HG03432 (cell line): ENCODE measurements around the gene ICE1.
A peak's percentile ranks its signal among the peaks of the same experiment; 100 is the strongest.
"Not testable (repeated sequence)": the region's sequence is repeated elsewhere in the genome, so short reads cannot be mapped to it uniquely, and the experiment has no call there.

Experiments
- ATAC-seq: cut with Tn5 transposase; IDR thresholded peaks from one replicate; pipeline ENCODE4 v1.9.1; 2021; ENCODE audit warnings: mild to moderate bottlenecking, moderate library complexity; ENCODE audit not compliant: unreplicated experiment

ICE1 gene

DNA sequence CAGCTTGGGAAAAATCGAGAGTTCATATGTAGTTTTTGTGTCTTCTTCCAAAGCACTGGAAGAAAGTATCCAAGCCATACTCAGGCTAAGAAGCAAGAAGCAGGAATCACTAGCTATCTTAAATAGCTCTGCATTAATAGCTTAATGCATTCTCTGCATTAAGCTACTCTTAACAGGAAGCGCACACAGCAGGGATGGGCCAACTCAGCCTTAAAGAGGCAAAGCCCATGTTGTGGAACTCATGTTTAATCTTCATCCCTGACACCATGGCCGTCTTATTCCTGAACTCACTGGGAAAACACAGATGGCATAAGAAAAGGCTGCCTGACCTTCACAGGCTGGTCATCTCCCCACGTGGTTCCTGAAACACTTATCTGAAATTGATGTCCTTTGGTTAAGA lies 18.7 kb upstream of the ICE1 start:
- ATAC-seq = no peak

GRCh38 chr5:5404381-5404780 lies 18.1 kb upstream of the ICE1 start:
- ATAC-seq = no peak

DNA sequence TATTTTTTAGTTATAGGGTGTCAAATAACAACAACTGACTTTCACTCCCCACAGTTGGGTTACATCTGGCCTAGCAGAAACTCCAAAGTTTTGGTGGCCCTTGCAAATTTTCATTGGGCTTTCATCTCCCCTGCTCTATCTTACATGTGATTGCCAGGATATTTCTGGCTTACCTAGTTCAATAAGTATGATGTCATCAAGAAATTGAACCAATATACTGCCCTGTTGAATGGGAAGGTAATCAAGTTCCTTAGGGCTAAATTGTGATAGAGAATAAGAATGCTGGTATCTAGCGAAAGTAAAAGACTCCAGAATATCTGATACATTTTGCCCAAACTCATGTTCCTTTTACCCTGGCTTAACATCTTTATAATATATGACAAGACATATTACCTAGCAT lies 17.0 kb upstream of the ICE1 start:
- no peak for ATAC-seq

DNA sequence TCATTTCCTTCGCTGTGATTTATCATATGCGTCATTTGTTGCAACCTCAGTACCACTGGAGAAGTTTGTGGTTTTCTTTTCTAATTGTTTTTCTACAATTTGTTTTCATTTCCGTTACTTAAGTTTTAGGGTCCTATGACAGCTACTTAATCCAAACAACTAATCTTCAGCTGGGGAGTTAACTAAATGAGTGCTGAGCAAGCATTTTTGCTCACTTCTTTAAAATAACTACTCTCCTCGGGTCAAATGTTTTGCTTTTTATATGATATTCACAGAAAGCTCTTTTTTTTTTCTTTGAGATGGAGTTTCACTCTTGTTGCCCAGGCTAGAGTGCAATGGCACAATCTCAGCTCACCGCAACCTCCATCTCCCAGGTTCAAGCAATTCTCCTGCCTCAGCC lies 14.6 kb upstream of the ICE1 start:
- no peak for ATAC-seq

DNA sequence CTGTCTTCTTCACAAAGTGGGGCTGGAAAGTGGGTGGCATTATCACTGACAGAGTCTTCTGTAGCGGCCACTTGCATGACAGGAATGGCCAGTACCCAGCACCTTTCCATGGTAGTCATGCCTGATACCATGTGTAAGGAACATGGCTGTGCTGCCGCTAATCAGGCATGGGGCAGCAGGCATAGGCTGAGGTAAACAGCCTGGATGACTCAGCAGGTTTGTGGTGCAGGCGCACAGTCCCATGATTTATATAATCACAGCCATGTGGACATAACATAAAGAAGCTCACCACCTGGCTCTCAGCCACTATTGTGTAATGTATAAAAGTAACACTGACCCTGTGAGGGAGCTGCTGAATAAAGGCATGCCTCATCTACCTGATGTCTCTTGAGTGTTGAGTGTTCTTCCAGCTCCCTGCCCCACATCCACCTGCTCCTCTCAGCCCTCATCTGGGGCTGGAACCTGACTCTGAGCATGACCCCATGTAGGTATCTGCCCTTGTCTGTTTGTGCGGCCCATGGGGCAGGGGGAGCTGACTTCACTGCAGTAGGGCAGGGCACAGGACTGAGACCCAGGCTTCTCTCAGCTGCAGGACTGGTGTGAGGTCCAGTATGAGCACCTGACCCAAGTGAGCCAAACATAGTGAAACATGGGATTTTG lies 13.2 kb upstream of the ICE1 start:
- no peak for ATAC-seq

- ATAC-seq = not testable (repeated sequence)
These were observed 8.6 kb upstream of the ICE1 start for GRCh38 chr5:5413856-5414255.

DNA sequence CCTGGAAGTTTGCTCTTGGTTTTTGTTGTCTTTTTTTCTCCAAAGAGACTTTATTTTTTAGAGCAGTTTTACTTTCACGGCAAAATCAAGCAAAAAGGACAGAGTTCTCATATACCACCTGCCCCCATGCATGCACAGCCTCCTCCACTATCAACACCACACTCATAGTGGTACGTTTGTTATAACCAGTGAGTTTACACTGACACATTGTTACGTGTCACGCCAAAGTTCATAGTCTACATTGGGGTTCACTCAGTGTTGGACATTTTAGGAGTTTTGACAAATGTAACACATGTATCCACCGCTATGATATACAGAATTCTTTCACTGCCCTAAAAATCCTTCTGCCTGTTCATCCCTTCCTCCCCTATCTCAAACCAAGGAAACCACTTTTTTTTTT lies 7.5 kb upstream of the ICE1 start:
- no peak for ATAC-seq

DNA sequence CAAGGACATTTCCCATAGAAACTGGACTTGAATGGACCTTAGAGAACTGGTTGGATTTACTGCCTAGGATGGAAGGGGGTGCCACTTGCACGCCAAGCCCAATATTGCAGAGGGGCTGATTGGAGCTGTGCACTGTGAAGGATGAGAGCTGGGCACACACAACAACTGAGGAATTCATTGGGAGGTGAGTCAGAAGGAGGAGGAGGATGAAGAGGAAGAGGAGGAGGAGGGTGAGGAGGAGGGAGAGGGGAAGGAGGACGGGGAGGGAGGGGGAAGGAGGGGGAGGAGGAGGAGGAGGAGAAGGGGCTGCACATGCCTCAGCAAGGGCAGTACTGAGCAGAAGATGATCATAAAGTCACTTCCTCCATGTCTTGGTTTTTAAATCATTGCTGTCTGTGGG lies 5.7 kb upstream of the ICE1 start:
- no peak for ATAC-seq

DNA sequence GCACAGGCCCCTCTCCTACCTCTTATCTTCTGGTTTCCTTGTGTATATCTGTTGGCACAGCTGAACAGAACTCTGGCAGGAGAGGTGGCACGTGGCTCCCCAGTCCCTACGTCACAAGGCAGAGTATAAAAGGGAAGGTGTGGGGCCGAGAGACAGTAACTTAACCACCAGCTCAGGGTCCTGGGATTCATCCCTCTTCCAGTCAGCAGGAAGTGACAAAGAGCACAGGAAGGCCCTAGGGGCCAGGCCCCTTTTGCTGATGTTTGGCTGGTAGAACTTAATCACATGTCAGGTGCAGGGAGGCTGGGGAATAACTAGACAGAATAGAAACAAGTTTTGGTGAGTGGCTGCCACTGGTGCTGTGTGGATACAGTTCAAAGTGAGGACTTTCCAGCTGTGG lies 4.5 kb upstream of the ICE1 start:
- ATAC-seq = no peak

- ATAC-seq = no peak
These were observed 3.7 kb upstream of the ICE1 start for GRCh38 chr5:5418764-5419163.

- ATAC-seq = no peak
These were observed 2.9 kb upstream of the ICE1 start for GRCh38 chr5:5419291-5420210.

- ATAC-seq = no peak
These were observed 2.2 kb upstream of the ICE1 start for GRCh38 chr5:5420251-5420650.

DNA sequence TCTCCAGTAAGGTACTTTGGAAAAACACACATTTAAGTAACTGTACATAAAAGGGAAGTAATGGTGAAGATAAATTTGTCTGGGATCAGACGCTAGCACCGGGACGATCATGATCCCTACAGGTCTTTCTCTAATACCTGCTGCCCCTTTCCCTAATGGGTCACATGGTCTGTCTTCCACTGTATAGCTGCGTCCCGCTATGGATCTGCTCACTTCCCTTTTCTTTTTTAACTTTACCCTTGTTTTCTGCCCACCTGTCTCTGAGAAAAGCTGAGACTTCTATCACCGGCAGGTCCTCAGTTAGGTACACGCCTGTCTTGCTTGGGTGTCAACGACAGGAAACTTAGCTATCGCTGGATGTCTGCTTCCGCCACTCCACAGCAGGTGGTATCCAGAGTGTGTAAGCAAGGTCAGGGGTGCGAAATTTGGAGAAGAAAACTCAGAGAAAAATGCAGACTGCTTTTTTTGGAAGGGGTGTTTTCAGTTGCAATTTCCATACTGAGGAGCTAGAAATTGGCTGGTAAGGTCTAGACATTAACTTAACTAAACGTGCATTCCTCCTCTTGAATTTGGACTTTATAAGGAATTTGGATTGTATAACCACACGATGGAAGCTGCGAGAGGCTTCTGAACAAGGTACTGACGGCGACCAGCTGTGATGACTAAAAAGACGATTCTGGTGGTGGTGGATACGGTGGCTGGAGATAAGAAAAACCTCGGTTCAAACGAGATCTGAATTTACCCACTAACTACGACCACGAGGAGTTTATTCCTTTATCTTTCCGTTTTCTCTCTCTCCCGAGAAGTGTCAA lies 1.1 kb upstream of the ICE1 start:
- peak; percentile 12 for ATAC-seq

GRCh38 chr5:5422819-5423515 lies 490 bp downstream of the ICE1 start:
- peak; percentile 23 for ATAC-seq

DNA sequence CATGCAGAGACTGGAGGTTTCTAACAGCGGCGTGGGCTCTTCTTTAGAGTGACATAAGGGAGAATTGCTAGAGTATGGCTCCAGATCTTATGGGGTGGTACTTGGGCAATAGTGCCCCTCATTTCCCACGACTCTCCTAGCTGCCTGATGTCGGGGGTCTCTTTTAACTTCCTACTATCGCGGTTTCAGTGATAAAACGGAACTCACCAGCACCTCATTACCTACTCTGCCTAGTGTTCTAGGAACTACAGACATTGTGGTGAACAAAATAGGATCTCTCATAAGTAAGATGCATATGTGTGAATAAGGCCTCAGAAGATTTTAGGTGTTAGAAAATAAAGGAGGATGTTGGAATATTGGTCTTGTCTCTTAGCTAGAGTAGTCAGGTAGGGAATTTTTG lies 1.1 kb downstream of the ICE1 start:
- ATAC-seq = no peak

DNA sequence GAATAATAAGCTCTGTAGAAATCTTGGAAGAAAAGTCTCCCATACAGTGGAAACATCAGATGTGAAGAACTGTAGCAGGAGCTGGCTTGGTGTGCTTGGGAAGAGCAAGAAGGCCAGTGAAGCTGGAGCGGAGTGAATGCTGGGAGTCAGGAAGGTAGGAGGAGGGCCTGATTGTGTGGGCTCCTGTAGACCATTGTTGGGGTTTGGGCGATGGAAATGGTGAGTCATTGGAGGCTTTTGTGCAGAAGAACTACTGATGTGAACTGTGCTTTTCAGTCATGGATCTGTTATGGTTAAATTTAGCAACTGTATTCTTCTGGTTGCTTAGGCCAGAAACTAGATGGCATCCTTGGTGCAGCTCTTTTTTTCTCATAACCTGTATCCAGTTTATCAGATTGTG lies 2.3 kb downstream of the ICE1 start:
- no peak for ATAC-seq

- ATAC-seq = no peak
These were observed 7.7 kb downstream of the ICE1 start for GRCh38 chr5:5430136-5430535.

GRCh38 chr5:5432020-5432707 lies 9.7 kb downstream of the ICE1 start:
- ATAC-seq = no peak

DNA sequence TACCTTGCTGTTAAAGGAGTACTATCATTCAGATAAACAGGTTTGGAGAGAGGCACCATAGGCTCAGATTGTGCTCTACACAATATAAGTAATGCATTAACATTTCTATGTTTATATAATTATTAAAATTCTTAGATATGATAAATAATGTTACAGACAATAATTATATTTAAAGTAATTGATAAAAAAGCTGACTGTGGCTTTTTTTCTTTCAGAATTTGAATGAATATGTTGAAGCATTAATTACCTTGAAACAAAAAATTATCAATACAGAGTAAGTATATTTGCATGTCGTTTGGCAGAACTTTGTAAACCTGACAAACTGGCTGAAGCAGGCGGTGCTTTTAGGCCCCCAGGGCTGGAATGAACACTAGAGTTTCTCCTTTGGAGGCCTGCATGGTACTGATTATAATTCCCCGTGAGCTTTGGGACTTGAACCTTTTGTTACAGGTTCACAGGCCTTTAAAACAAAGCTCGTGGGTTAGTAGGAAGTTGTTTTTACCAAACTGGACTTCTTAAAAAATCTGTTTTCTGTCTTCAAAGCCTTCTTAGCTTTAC lies 13.8 kb downstream of the ICE1 start:
- ATAC-seq = no peak
